Mesenchymal stem cell (in vitro differentiated cells and primary cell): ENCODE data around the gene VASH1.

Experiments used
- DNase-seq: peaks from one replicate; pipeline ENCODE4 v3.0.0-alpha.2; 2013
- H2AFZ ChIP-seq: one replicate; pipeline ENCODE4 v1.6.1; 2013; ENCODE audit warnings: low read depth, mild to moderate bottlenecking, control low read depth, inconsistent platforms, low read length, moderate library complexity
- H2AK5ac ChIP-seq: 2 replicates; pipeline ENCODE4 v1.6.1; 2013; ENCODE audit warnings: low read length, moderate library complexity, mild to moderate bottlenecking, inconsistent platforms; ENCODE audit not compliant: severe bottlenecking
- H2BK120ac ChIP-seq: one replicate; pipeline ENCODE4 v1.6.1; 2013; ENCODE audit warnings: low read depth, mild to moderate bottlenecking, inconsistent platforms, low read length, moderate library complexity
- H2BK12ac ChIP-seq, 2 experiments: one replicate each; pipeline ENCODE4 v1.6.1; 2013; ENCODE audit warnings: inconsistent platforms in 2 of 2, low read length in 2 of 2, mild to moderate bottlenecking in 2 of 2, moderate library complexity in 2 of 2, control low read depth in 1 of 2
- H2BK15ac ChIP-seq: one replicate; pipeline ENCODE4 v1.6.1; 2013; ENCODE audit warnings: mild to moderate bottlenecking, low read depth, inconsistent platforms; ENCODE audit not compliant: poor library complexity, severe bottlenecking
- H2BK5ac ChIP-seq: 2 replicates; pipeline ENCODE4 v1.6.1; 2013; ENCODE audit warnings: low read depth, mild to moderate bottlenecking, low read length, control low read depth, inconsistent platforms; ENCODE audit not compliant: poor library complexity, severe bottlenecking
- H3K14ac ChIP-seq, 2 experiments: one replicate each; pipeline ENCODE4 v1.6.1; 2013; ENCODE audit warnings: inconsistent platforms in 2 of 2, low read length in 2 of 2, control low read depth in 1 of 2, mild to moderate bottlenecking in 1 of 2, moderate library complexity in 1 of 2
- H3K18ac ChIP-seq, 2 experiments: one replicate each; pipeline ENCODE4 v1.6.1; 2013; ENCODE audit warnings: inconsistent platforms in 2 of 2, low read length in 2 of 2, control low read depth in 1 of 2, low read depth in 1 of 2, mild to moderate bottlenecking in 1 of 2
- H3K23ac ChIP-seq, 2 experiments: one replicate each; pipeline ENCODE4 v1.6.1; 2013; ENCODE audit warnings: inconsistent platforms in 2 of 2, low read length in 2 of 2, mild to moderate bottlenecking in 2 of 2, moderate library complexity in 2 of 2, control low read depth in 1 of 2
- H3K27ac ChIP-seq: 2 replicates; pipeline ENCODE4 v1.5.1; 2013; ENCODE audit warnings: mild to moderate bottlenecking, moderate library complexity, low read length, control low read depth, inconsistent platforms; ENCODE audit not compliant: poor library complexity, severe bottlenecking
- H3K27me3 ChIP-seq, 2 experiments: 2 replicates each; pipeline versions ENCODE4 v1.6.1 to v1.7.0; 2013; ENCODE audit warnings: low read length in 2 of 2, mild to moderate bottlenecking in 2 of 2, moderate library complexity in 2 of 2, control low read depth in 1 of 2, inconsistent platforms in 1 of 2; ENCODE audit not compliant: control insufficient read depth in 1 of 2, insufficient read depth in 1 of 2
- H3K36me3 ChIP-seq, 2 experiments: 2 replicates each; pipeline versions ENCODE4 v1.6.1 to v1.7.0; 2013; ENCODE audit warnings: low read length in 2 of 2, control low read depth in 1 of 2, inconsistent platforms in 1 of 2, low read depth in 1 of 2, mild to moderate bottlenecking in 1 of 2; ENCODE audit not compliant: insufficient read depth in 2 of 2, control insufficient read depth in 1 of 2
- H3K4ac ChIP-seq, 2 experiments: one replicate each; pipeline ENCODE4 v1.6.1; 2013; ENCODE audit warnings: inconsistent platforms in 2 of 2, low read length in 2 of 2, mild to moderate bottlenecking in 2 of 2, moderate library complexity in 2 of 2, control low read depth in 1 of 2, low read depth in 1 of 2
- H3K4me1 ChIP-seq: 2 replicates; pipeline ENCODE4 v1.6.1; 2013; ENCODE audit warnings: low read depth, low read length, control low read depth; ENCODE audit not compliant: control insufficient read depth, insufficient read depth
- H3K4me2 ChIP-seq: 2 replicates; pipeline ENCODE4 v1.6.1; 2013; ENCODE audit warnings: low read length, mild to moderate bottlenecking, inconsistent platforms; ENCODE audit not compliant: poor library complexity, severe bottlenecking
- H3K4me3 ChIP-seq, 2 experiments: 2 replicates each; pipeline versions ENCODE4 v1.5.1 to v1.7.0; 2013; ENCODE audit warnings: low read length in 2 of 2, mild to moderate bottlenecking in 2 of 2, control low read depth in 1 of 2, low read depth in 1 of 2; ENCODE audit not compliant: insufficient read depth in 1 of 2
- H3K79me1 ChIP-seq: replicated peaks from 2 replicates; pipeline ENCODE4 v1.6.1; 2013; ENCODE audit warnings: mild to moderate bottlenecking, control low read depth, low read length, inconsistent platforms; ENCODE audit not compliant: poor library complexity, severe bottlenecking
- H3K9ac ChIP-seq: 2 replicates; pipeline ENCODE4 v1.7.0; 2013; ENCODE audit warnings: mild to moderate bottlenecking, low read length, moderate library complexity
- H3K9me3 ChIP-seq: 2 replicates; pipeline ENCODE4 v1.7.0; 2013; ENCODE audit warnings: mild to moderate bottlenecking, low read length; ENCODE audit not compliant: control insufficient read depth
- H4K8ac ChIP-seq: one replicate; pipeline ENCODE4 v1.6.1; 2013; ENCODE audit warnings: inconsistent platforms, mild to moderate bottlenecking, low read length, moderate library complexity
- H4K91ac ChIP-seq: one replicate; pipeline ENCODE4 v1.6.1; 2013; ENCODE audit warnings: mild to moderate bottlenecking, low read length, inconsistent platforms
- WGBS: methylation state at CpG from one replicate; pipeline ENCODE4 v1.1.7; 2013; ENCODE audit warnings: mixed read lengths; 5-methylcytosine and 5-hydroxymethylcytosine counted together

VASH1 gene

GRCh38 chr14:76812422-76813383 is 51.4 kb downstream of the VASH1 start, which contains the start of gene ANGEL1:
Gene ANGEL1, minus strand, starts transcription at chr14:76812882. Its CDS starts 55 bp downstream, at chr14:76812827.
- peak within 1 kb of the TSS; percentile 92 for H2AFZ ChIP-seq
- peak; percentile 93 for DNase-seq
- H2BK15ac ChIP-seq, result peak within 1 kb of the TSS; percentile 89
- peak within 1 kb of the TSS; percentile 84 for H3K9ac ChIP-seq
- H3K14ac ChIP-seq, result peak within 1 kb of the TSS in 1 of 2 experiments; percentile 84
- no peaks in the 10 kb centered on the region for H3K4me1 ChIP-seq
- peak within 1 kb of the TSS; percentile 79 to 84 for H3K18ac ChIP-seq
- peaks cover 19% of the 10 kb centered on the region for H3K79me1 ChIP-seq
- H2BK120ac ChIP-seq, result peak within 1 kb of the TSS; percentile 27
- peak within 1 kb of the TSS; percentile 96 for H3K4me2 ChIP-seq
- H2BK12ac ChIP-seq, result peak within 1 kb of the TSS; percentile 29 to 55
- H3K23ac ChIP-seq, result peak within 1 kb of the TSS in 1 of 2 experiments; percentile 46
- H4K8ac ChIP-seq, result peak within 1 kb of the TSS; percentile 58
- H3K9me3 ChIP-seq, result no peaks in the 10 kb centered on the region
- WGBS, result 6% methylated on average over 49 of the region's 69 CpGs
- no peak within 1 kb of the TSS for H3K27ac ChIP-seq
- peak within 1 kb of the TSS in 1 of 2 experiments; percentile 89 for H3K4ac ChIP-seq
- no peak within 1 kb of the TSS for H2BK5ac ChIP-seq
- H3K4me3 ChIP-seq, result peak within 1 kb of the TSS; percentile 84 to 90
- H3K27me3 ChIP-seq, result peaks cover 5 to 15% of the 10 kb centered on the region in 2 experiments
- no peak within 1 kb of the TSS for H2AK5ac ChIP-seq
- no peak within 1 kb of the TSS for H4K91ac ChIP-seq
- H3K36me3 ChIP-seq, result peaks cover 11 to 13% of the 10 kb centered on the region in 2 experiments

GRCh38 chr14:76814726-76815645 is 53.7 kb downstream of the VASH1 start:
- no peak overlapping the region for H4K91ac ChIP-seq
- no peak overlapping the region for H2AFZ ChIP-seq
- H3K4me1 ChIP-seq, result no peaks in the 10 kb centered on the region
- no peak overlapping the region for H2BK12ac ChIP-seq
- H3K27me3 ChIP-seq, result peaks cover 17 to 22% of the 10 kb centered on the region in 2 experiments
- H3K4ac ChIP-seq, result no peak overlapping the region
- H3K4me3 ChIP-seq, result no peak overlapping the region
- H3K23ac ChIP-seq, result no peak overlapping the region
- no peak overlapping the region for H2BK15ac ChIP-seq
- no peaks in the 10 kb centered on the region for H3K9me3 ChIP-seq
- no peak overlapping the region for H2BK120ac ChIP-seq
- H2BK5ac ChIP-seq, result no peak overlapping the region
- no peak overlapping the region for H3K18ac ChIP-seq
- no peak overlapping the region for H2AK5ac ChIP-seq
- no peak overlapping the region for H3K14ac ChIP-seq
- DNase-seq, result no peak
- no peak overlapping the region for H3K27ac ChIP-seq
- no peak overlapping the region for H3K9ac ChIP-seq
- H3K79me1 ChIP-seq, result peaks cover 8% of the 10 kb centered on the region
- H3K4me2 ChIP-seq, result no peak overlapping the region
- H3K36me3 ChIP-seq, result no peaks in the 10 kb centered on the region
- 63% methylated on average over 7 of the region's 7 CpGs for WGBS
- H4K8ac ChIP-seq, result no peak overlapping the region

DNA sequence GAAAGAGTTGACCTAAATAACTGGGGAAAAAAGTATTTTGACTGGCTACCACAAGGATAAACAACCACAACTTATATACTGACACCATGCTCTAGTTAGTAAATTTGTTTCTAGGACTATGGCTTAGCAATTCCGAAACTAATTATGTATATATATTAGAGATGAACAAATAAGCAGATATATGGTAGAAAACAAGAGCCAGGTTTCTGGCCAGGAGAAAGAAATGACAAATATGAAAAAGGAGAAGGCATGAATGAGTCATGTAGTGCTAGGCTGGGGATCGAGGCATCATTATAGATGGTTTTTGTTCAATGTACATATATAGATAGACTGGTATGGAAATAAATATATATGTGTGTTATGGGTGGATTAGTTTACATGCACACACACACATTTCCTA is 59.4 kb downstream of the VASH1 start:
- no peak overlapping the region for H3K4ac ChIP-seq
- H3K23ac ChIP-seq, result no peak overlapping the region
- H3K27ac ChIP-seq, result no peak overlapping the region
- no peaks in the 10 kb centered on the region for H3K79me1 ChIP-seq
- H2AK5ac ChIP-seq, result no peak overlapping the region
- H3K18ac ChIP-seq, result no peak overlapping the region
- H3K4me1 ChIP-seq, result no peaks in the 10 kb centered on the region
- no peak overlapping the region for H4K91ac ChIP-seq
- no peak overlapping the region for H3K14ac ChIP-seq
- H2BK15ac ChIP-seq, result no peak overlapping the region
- H3K27me3 ChIP-seq, result peaks cover 27 to 30% of the 10 kb centered on the region in 2 experiments
- H3K4me2 ChIP-seq, result no peak overlapping the region
- H3K4me3 ChIP-seq, result no peak overlapping the region
- no peak overlapping the region for H4K8ac ChIP-seq
- no peak overlapping the region for H3K9ac ChIP-seq
- WGBS, result 94% methylated on average over 1 of the region's 2 CpGs
- H2BK5ac ChIP-seq, result no peak overlapping the region
- no peak overlapping the region for H2BK120ac ChIP-seq
- H3K36me3 ChIP-seq, result no peaks in the 10 kb centered on the region
- H2BK12ac ChIP-seq, result no peak overlapping the region
- no peak for DNase-seq
- no peak overlapping the region for H2AFZ ChIP-seq
- no peaks in the 10 kb centered on the region for H3K9me3 ChIP-seq
